Measurements from ENCODE around the gene DHRS9. TPM values are rescaled to one million over a fixed set of nuclear protein-coding genes. Genes with fewer than 3 reads are reported as not detected.

DHRS9 gene
- total RNA-seq, 1 experiment from 2014 or later = 0.21 TPM

DNA sequence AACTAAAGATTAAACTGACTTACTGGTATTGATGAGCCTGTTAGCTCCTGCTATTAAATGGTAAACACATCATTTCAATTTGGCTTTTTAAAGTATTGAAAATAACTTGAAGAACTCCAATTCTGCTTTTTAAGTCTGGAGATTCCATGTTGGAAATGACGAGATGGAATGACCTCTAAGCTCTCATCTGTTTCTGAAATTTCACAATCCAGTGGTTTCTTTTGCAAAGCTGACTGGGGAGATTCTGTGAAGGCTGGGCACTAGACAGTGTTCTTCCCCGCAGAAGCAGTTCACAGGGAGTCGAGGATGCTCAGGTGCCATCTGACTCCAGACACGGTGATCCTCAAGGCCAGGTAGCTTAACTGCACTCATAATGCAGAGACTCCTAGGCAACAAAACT lies 44.7 kb downstream of the DHRS9 start:
- no peak overlapping the region for H3K4me3 ChIP-seq (ENCODE audit: low read depth in 2 of 2, low read length in 2 of 2)
- H3K27me3 ChIP-seq (ENCODE audit: control insufficient read depth, insufficient read depth, low read length) = no peaks in the 10 kb centered on the region
- ChIA-PET POLR2A (no interaction called here), CTCF (no interaction called here)
- H3K9me3 ChIP-seq (ENCODE audit: control insufficient read depth, insufficient read depth, low read depth, low read length) = no peaks in the 10 kb centered on the region
- H3K4me1 ChIP-seq (ENCODE audit: control insufficient read depth, insufficient read depth, low read length) = no peaks in the 10 kb centered on the region; the same call in 1 of the 2 replicates
- intact Hi-C loops (cut with micrococcal nuclease; ENCODE audit: unreplicated experiment) = loop anchor here (5.0 to 10.0 kb wide), 3 partner anchors 108 to 283 kb away; no protein-coding TSS in a partner anchor
- no peaks in the 10 kb centered on the region for H3K36me3 ChIP-seq (ENCODE audit: control insufficient read depth, insufficient read depth, low read length)
- no peak for ATAC-seq
- in situ Hi-C loops (cut with HindIII; ENCODE audit: low pct_unique_long_range_greater_than_20kb, low sequenced_read_pairs) = no loop called here
- no peak for DNase-seq (ENCODE audit: low read depth, low spot score)
- H3K27ac ChIP-seq (ENCODE audit: low read length) = no peak overlapping the region
- TF ChIP-seq, protein P1, sequence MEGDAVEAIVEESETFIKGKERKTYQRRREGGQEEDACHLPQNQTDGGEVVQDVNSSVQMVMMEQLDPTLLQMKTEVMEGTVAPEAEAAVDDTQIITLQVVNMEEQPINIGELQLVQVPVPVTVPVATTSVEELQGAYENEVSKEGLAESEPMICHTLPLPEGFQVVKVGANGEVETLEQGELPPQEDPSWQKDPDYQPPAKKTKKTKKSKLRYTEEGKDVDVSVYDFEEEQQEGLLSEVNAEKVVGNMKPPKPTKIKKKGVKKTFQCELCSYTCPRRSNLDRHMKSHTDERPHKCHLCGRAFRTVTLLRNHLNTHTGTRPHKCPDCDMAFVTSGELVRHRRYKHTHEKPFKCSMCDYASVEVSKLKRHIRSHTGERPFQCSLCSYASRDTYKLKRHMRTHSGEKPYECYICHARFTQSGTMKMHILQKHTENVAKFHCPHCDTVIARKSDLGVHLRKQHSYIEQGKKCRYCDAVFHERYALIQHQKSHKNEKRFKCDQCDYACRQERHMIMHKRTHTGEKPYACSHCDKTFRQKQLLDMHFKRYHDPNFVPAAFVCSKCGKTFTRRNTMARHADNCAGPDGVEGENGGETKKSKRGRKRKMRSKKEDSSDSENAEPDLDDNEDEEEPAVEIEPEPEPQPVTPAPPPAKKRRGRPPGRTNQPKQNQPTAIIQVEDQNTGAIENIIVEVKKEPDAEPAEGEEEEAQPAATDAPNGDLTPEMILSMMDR (IDR thresholded peaks at IDR 0.05) = no peak
- no peak for TF ChIP-seq TCF7L2 (IDR thresholded peaks at IDR 0.05; ENCODE audit: low read depth, low read length)
- TF ChIP-seq SIN3A (IDR thresholded peaks at IDR 0.05; ENCODE audit: borderline replicate concordance, insufficient read depth, low read depth, low read length) = no peak
- BruUV-seq (replicated peaks) = no TSS peak

DNA sequence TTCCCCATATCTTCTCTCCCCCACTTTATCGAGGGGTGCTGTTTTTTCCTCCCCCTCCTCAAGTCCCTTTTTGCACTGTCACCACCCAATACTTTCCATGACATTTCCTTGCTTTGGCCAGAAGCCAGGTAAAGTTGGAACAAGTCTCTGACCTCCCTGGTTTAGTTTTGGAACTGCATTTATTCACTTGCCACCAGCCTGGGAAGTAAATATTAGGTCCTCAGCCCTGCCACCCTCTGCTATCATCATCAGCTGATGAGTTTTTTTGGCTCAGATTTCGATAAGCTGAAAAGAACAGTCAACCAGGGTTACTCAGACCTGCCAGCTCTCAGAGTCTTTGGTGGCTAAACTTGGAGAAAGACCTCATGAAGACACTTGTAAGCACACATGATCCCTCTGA lies 47.0 kb downstream of the DHRS9 start:
- DNase-seq (ENCODE audit: low read depth, low spot score) (no peak), ATAC-seq (no peak)
- Histone ChIP-seq H3K9me3 (ENCODE audit: control insufficient read depth, insufficient read depth, low read depth, low read length) (no peaks in the 10 kb centered on the region), H3K36me3 (ENCODE audit: control insufficient read depth, insufficient read depth, low read length) (no peaks in the 10 kb centered on the region), H3K27ac (ENCODE audit: low read length) (no peak overlapping the region), H3K27me3 (ENCODE audit: control insufficient read depth, insufficient read depth, low read length) (no peaks in the 10 kb centered on the region), H3K4me1 (ENCODE audit: control insufficient read depth, insufficient read depth, low read length) (no peaks in the 10 kb centered on the region), H3K4me3 (ENCODE audit: low read depth in 2 of 2, low read length in 2 of 2) (no peak overlapping the region)
- BruUV-seq (replicated peaks) = no TSS peak
- ChIA-PET CTCF (no interaction called here), POLR2A (no interaction called here)
- TF ChIP-seq SIN3A (IDR thresholded peaks at IDR 0.05; ENCODE audit: borderline replicate concordance, insufficient read depth, low read depth, low read length) (no peak), POLR2AphosphoS5 (IDR thresholded peaks at IDR 0.05; ENCODE audit: low read depth, low read length) (no peak), TCF7L2 (IDR thresholded peaks at IDR 0.05; ENCODE audit: low read depth, low read length) (no peak)
- TF ChIP-seq, protein P1 (IDR thresholded peaks at IDR 0.05) = no peak
- TF ChIP-seq, protein P2, sequence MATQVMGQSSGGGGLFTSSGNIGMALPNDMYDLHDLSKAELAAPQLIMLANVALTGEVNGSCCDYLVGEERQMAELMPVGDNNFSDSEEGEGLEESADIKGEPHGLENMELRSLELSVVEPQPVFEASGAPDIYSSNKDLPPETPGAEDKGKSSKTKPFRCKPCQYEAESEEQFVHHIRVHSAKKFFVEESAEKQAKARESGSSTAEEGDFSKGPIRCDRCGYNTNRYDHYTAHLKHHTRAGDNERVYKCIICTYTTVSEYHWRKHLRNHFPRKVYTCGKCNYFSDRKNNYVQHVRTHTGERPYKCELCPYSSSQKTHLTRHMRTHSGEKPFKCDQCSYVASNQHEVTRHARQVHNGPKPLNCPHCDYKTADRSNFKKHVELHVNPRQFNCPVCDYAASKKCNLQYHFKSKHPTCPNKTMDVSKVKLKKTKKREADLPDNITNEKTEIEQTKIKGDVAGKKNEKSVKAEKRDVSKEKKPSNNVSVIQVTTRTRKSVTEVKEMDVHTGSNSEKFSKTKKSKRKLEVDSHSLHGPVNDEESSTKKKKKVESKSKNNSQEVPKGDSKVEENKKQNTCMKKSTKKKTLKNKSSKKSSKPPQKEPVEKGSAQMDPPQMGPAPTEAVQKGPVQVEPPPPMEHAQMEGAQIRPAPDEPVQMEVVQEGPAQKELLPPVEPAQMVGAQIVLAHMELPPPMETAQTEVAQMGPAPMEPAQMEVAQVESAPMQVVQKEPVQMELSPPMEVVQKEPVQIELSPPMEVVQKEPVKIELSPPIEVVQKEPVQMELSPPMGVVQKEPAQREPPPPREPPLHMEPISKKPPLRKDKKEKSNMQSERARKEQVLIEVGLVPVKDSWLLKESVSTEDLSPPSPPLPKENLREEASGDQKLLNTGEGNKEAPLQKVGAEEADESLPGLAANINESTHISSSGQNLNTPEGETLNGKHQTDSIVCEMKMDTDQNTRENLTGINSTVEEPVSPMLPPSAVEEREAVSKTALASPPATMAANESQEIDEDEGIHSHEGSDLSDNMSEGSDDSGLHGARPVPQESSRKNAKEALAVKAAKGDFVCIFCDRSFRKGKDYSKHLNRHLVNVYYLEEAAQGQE (IDR thresholded peaks at IDR 0.05; ENCODE audit: insufficient read depth in 1 of 2, low read depth in 2 of 2, low read length in 1 of 2) = no peak
- in situ Hi-C loops (cut with HindIII; ENCODE audit: low pct_unique_long_range_greater_than_20kb, low sequenced_read_pairs) = no loop called here
- intact Hi-C loops (cut with micrococcal nuclease; ENCODE audit: unreplicated experiment) = loop anchor here (10.0 kb wide), 1 partner anchor 158 kb away; no protein-coding TSS in a partner anchor
